CD14-positive monocyte (primary cell): ENCODE results near the gene SCAMP3. TPM values are rescaled to one million over a fixed set of nuclear protein-coding genes. Genes with fewer than 3 reads are reported as not detected.
"Not testable (repeated sequence)": the region's sequence is repeated elsewhere in the genome, so short reads cannot be mapped to it uniquely, and the experiment has no call there.

Experiments used
- DNase-seq, 3 donors: peaks; one replicate each; pipeline ENCODE4 v3.0.0-alpha.2; 2011 to 2022
- H2AFZ ChIP-seq: 2 replicates; pipeline ENCODE4 v1.6.0; 2012; ENCODE audit warnings: mild to moderate bottlenecking, low read depth, low read length, inconsistent platforms; ENCODE audit not compliant: insufficient read depth, poor library complexity, severe bottlenecking
- H3K27ac ChIP-seq, 2 donors: 1 replicate in 1 of 2; 2 replicates in 1 of 2; pipeline ENCODE4 v1.5.1; 2012 to 2013; ENCODE audit warnings: low read length in 2 of 2, control low read depth in 1 of 2, inconsistent platforms in 1 of 2, low read depth in 1 of 2, mild to moderate bottlenecking in 1 of 2
- H3K27me3 ChIP-seq, 2 donors: one replicate each; pipeline versions ENCODE4 v1.6.0 to v1.6.1; 2011 to 2013; ENCODE audit warnings: low read length in 2 of 2; ENCODE audit not compliant: control insufficient read depth in 2 of 2, insufficient read depth in 2 of 2
- H3K36me3 ChIP-seq, 2 donors: replicated peaks in 1 of 2; 1 replicate in 1 of 2; 2 replicates in 1 of 2; pipeline versions ENCODE4 v1.5.1 to v1.6.1; 2012 to 2013; ENCODE audit warnings: low read length in 2 of 2, control low read depth in 1 of 2, inconsistent platforms in 1 of 2, mild to moderate bottlenecking in 1 of 2; ENCODE audit not compliant: insufficient read depth in 2 of 2, control insufficient read depth in 1 of 2
- H3K4me1 ChIP-seq, 2 donors: 1 replicate in 1 of 2; 2 replicates in 1 of 2; pipeline versions ENCODE4 v1.5.1 to v1.6.1; 2012 to 2013; ENCODE audit warnings: low read length in 2 of 2, control low read depth in 1 of 2, inconsistent platforms in 1 of 2, mild to moderate bottlenecking in 1 of 2, moderate library complexity in 1 of 2; ENCODE audit not compliant: insufficient read depth in 2 of 2, control insufficient read depth in 1 of 2
- H3K4me2 ChIP-seq: replicated peaks from 2 replicates; pipeline ENCODE3; 2012; ENCODE audit warnings: low read length, moderate library complexity, mild to moderate bottlenecking; ENCODE audit not compliant: poor library complexity, severe bottlenecking; ENCODE audit errors: extremely low read depth
- H3K4me3 ChIP-seq, 3 experiments: fragments of 200-600 bp in 1 of 3; sonication (generic) in 1 of 3; replicated peaks in 1 of 3; 1 replicate in 2 of 3; 2 replicates in 1 of 3; pipeline ENCODE4 v1.5.1; 2011 to 2013; ENCODE audit warnings: low read length in 3 of 3, mild to moderate bottlenecking in 3 of 3, control low read depth in 2 of 3, low read depth in 2 of 3, inconsistent platforms in 1 of 3, moderate library complexity in 1 of 3
- H3K79me2 ChIP-seq: 2 replicates; pipeline ENCODE4 v1.6.0; 2012; ENCODE audit warnings: mild to moderate bottlenecking, control low read depth, inconsistent platforms, low read length, moderate library complexity; ENCODE audit not compliant: insufficient read depth
- H3K9ac ChIP-seq: 2 replicates; pipeline ENCODE4 v1.6.0; 2017; ENCODE audit warnings: low read length, mild to moderate bottlenecking; ENCODE audit not compliant: insufficient read depth, poor library complexity, severe bottlenecking
- H3K9me3 ChIP-seq, 2 donors: replicated peaks in 1 of 2; 1 replicate in 1 of 2; 2 replicates in 1 of 2; pipeline versions ENCODE4 v1.5.1 to v1.6.1; 2012 to 2013; ENCODE audit warnings: low read length in 2 of 2, control low read depth in 1 of 2; ENCODE audit not compliant: control insufficient read depth in 1 of 2, insufficient read depth in 1 of 2
- H4K20me1 ChIP-seq: 2 replicates; pipeline ENCODE4 v1.6.0; 2012; ENCODE audit warnings: mild to moderate bottlenecking, low read length, control low read depth, moderate library complexity; ENCODE audit not compliant: insufficient read depth
- H3K27ac Mint-ChIP-seq, 7 donors: one replicate each; pipeline ENCODE4 v1.8.0; 2020; ENCODE audit warnings: mild to moderate bottlenecking in 7 of 7, mixed read lengths in 7 of 7, moderate library complexity in 6 of 7, inconsistent platforms in 2 of 7
- H3K27me3 Mint-ChIP-seq, 3 donors: one replicate each; pipeline ENCODE4 v1.8.0; 2021 to 2022; ENCODE audit warnings: low read depth in 3 of 3, mild to moderate bottlenecking in 3 of 3, mixed read lengths in 3 of 3, moderate library complexity in 3 of 3, inconsistent platforms in 1 of 3
- H3K36me3 Mint-ChIP-seq, 2 donors: one replicate each; pipeline ENCODE4 v1.8.0; 2020; ENCODE audit warnings: mixed read lengths in 2 of 2, inconsistent platforms in 1 of 2, mild to moderate bottlenecking in 1 of 2
- H3K4me1 Mint-ChIP-seq: one replicate; pipeline ENCODE4 v1.8.0; 2020; ENCODE audit warnings: mild to moderate bottlenecking, mixed read lengths
- H3K4me3 Mint-ChIP-seq, 2 donors: one replicate each; pipeline ENCODE4 v1.8.0; 2020; ENCODE audit warnings: mild to moderate bottlenecking in 2 of 2, mixed read lengths in 2 of 2, moderate library complexity in 1 of 2
- H3K9me3 Mint-ChIP-seq, 7 donors: one replicate each; pipeline ENCODE4 v1.8.0; 2020 to 2022; ENCODE audit warnings: mixed read lengths in 7 of 7, mild to moderate bottlenecking in 6 of 7, moderate library complexity in 6 of 7, inconsistent platforms in 2 of 7
- CTCF ChIP-seq: fragments of 200-600 bp; IDR thresholded peaks from one replicate; pipeline ENCODE4 v1.8.0; 2022; ENCODE audit warnings: antibody characterized with exemption, mild to moderate bottlenecking
- WGBS: methylation state at CpG from one replicate; pipeline ENCODE4 v1.1.5; 2013; ENCODE audit warnings: missing lambda C conversion rate; ENCODE audit not compliant: insufficient coverage; 5-methylcytosine and 5-hydroxymethylcytosine counted together
- intact Hi-C, 2 donors: fragments of 100-400 bp; cut with micrococcal nuclease; formaldehyde crosslinking; loops; one replicate each; pipeline versions ENCODE4 v1.15.0 to v1.15.1; 2023
- polyA plus RNA-seq, 3 donors: library from polyadenylated mRNA; depleted of rRNA in 1 of 3; unstranded in 2 of 3; stranded (reverse) in 1 of 3; fragments of 300-500 nt in 2 of 3; fragments of >200 nt in 1 of 3; fragmentation: Illumina TruSeq in 2 of 3; gene quantifications; 1 replicate in 2 of 3; 2 replicates in 1 of 3; pipeline ENCODE4 v1.2.3, GENCODE V29; 2012 to 2021

SCAMP3 gene
- polyA plus RNA-seq, 3 donors: 54.9 to 69.8 (median 64.9) TPM

DNA sequence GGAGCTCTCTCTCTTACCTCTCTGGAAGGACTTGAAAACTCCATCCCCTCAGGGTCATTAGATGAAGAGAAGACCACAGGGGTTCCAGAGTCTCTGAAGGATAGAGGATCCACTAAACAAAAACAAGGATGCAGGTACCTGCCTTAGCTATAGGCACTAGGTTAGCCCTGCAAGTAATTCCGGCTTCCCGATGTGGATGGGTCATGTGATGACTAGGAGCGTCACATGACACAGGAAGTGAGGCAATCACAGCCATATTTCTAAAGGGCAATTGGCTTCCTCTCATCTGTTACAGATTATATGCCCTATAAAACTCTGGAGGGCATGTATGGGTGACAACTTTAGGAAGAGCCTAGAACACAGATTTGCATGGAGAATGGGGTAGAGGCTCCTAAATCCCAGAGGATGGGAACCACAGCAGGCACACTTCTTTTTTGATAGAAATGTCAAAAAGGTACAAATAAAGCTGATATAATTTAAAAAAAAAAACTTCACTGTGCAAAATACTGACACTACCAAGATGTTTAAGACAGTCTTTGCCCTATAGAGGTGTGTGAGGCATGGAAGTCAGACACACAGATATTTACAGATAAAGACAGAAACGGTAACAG lies 21.0 kb downstream of the SCAMP3 start:
- H3K9me3 Mint-ChIP-seq: peaks cover 0 to 2% (median 0%) of the 10 kb centered on the region in 7 donors
- H3K27ac ChIP-seq: peak overlapping the region; percentile 62 to 87
- peak; percentile 79 to 95 (median 89) for DNase-seq
- no peaks in the 10 kb centered on the region for H3K9me3 ChIP-seq
- TF ChIP-seq CTCF: no peak
- 44% methylated on average over 1 of the region's 4 CpGs for WGBS
- H4K20me1 ChIP-seq: peaks cover 4% of the 10 kb centered on the region
- peak overlapping the region; percentile 94 to 99 (median 97) for H3K27ac Mint-ChIP-seq
- H3K4me1 Mint-ChIP-seq: peaks cover 61% of the 10 kb centered on the region
- H3K36me3 ChIP-seq: peaks cover 19 to 38% of the 10 kb centered on the region in 2 donors
- H3K4me1 ChIP-seq: peaks cover 41 to 76% of the 10 kb centered on the region in 2 donors
- peak overlapping the region; percentile 75 for H3K4me2 ChIP-seq
- H3K36me3 Mint-ChIP-seq: peaks cover 31 to 35% of the 10 kb centered on the region in 2 donors
- peak overlapping the region; percentile 53 to 79 (median 69) for H3K4me3 ChIP-seq
- intact Hi-C loops: loop anchor here (5.0 kb wide), 1 partner anchor 34 kb away; the partner anchor contains the start of genes MTX1 (in 2 of the 2) and THBS3 (in 2 of the 2)
- no peaks in the 10 kb centered on the region for H3K27me3 ChIP-seq
- H3K4me3 Mint-ChIP-seq: peak overlapping the region; percentile 75 to 92
- peaks cover 39% of the 10 kb centered on the region for H3K79me2 ChIP-seq
- H3K27me3 Mint-ChIP-seq: peaks cover 0 to 6% (median 2%) of the 10 kb centered on the region in 3 donors
- peak overlapping the region; percentile 71 for H2AFZ ChIP-seq
- H3K9ac ChIP-seq: peak overlapping the region; percentile 54

GRCh38 chr1:155236451-155236850 lies 25.7 kb downstream of the SCAMP3 start:
- H3K4me1 ChIP-seq: peaks cover 12 to 50% of the 10 kb centered on the region in 2 donors
- H3K9ac ChIP-seq: no peak overlapping the region
- H3K27me3 Mint-ChIP-seq: peaks cover under 1 to 2% (median 2%) of the 10 kb centered on the region in 3 donors
- H3K27ac Mint-ChIP-seq: peak overlapping the region in 1 of 7 donors; percentile 12
- H4K20me1 ChIP-seq: peaks cover 3% of the 10 kb centered on the region
- no peak overlapping the region for H3K4me2 ChIP-seq
- H3K27me3 ChIP-seq: no peaks in the 10 kb centered on the region
- no peak overlapping the region for H2AFZ ChIP-seq
- WGBS: 40% methylated on average over 1 of the region's 5 CpGs
- no peak overlapping the region for H3K4me3 Mint-ChIP-seq
- peaks cover 27 to 47% of the 10 kb centered on the region in 2 donors for H3K36me3 ChIP-seq
- H3K4me3 ChIP-seq: no peak overlapping the region
- peaks cover 33% of the 10 kb centered on the region for H3K4me1 Mint-ChIP-seq
- H3K36me3 Mint-ChIP-seq: peaks cover 39 to 46% of the 10 kb centered on the region in 2 donors
- DNase-seq: no peak
- no peak for TF ChIP-seq CTCF
- H3K9me3 ChIP-seq: no peaks in the 10 kb centered on the region
- H3K79me2 ChIP-seq: peaks cover 24% of the 10 kb centered on the region
- peak overlapping the region in 1 of 2 donors; percentile 37 for H3K27ac ChIP-seq
- peaks cover 0 to 2% (median 0%) of the 10 kb centered on the region in 7 donors for H3K9me3 Mint-ChIP-seq
- intact Hi-C loops: no loop called here

DNA sequence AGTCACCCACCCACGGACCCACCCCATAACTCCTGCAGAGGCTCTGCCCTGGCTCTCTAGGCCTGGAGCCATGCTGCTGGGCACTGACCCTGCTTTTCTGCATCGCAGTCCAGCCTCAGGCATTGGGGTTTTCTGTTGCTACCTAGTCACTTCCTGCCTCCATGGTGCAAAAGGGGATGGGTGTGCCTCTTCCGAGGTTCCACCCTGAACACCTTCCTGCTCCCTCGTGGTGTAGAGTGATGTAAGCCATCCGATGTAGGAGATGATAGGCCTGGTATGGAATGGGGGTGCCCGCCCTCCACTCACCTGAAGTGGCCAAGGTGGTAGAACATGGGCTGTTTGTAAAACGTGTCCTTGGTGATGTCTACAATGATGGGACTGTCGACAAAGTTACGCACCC lies 26.8 kb downstream of the SCAMP3 start:
- H3K27ac ChIP-seq: peak overlapping the region in 1 of 2 donors; percentile 37
- H3K4me3 Mint-ChIP-seq, H3K9ac ChIP-seq, H3K9me3 Mint-ChIP-seq, H3K27ac Mint-ChIP-seq, H3K4me3 ChIP-seq, H3K27me3 Mint-ChIP-seq, H4K20me1 ChIP-seq, H3K27me3 ChIP-seq, H2AFZ ChIP-seq, DNase-seq, H3K4me2 ChIP-seq, H3K9me3 ChIP-seq, intact Hi-C loops: not testable (repeated sequence)
- Mint-ChIP-seq H3K36me3 (peaks cover 39 to 46% of the 10 kb centered on the region in 2 donors), H3K4me1 (peaks cover 25% of the 10 kb centered on the region)
- WGBS: 100% methylated on average over 4 of the region's 9 CpGs
- H3K36me3 ChIP-seq: peaks cover 27 to 47% of the 10 kb centered on the region in 2 donors
- H3K79me2 ChIP-seq: peaks cover 16% of the 10 kb centered on the region
- H3K4me1 ChIP-seq: peaks cover 4 to 41% of the 10 kb centered on the region in 2 donors
